H4 (cell line): ENCODE measurements around the gene GCSH. TPM values are rescaled to one million over a fixed set of nuclear protein-coding genes. Genes with fewer than 3 reads are reported as not detected.
A peak's percentile ranks its signal among the peaks of the same experiment; 100 is the strongest.

ENCODE experiments used
- DNase-seq: peaks from one replicate; pipeline ENCODE4 v3.0.0-alpha.2; 2015; ENCODE audit warnings: low spot score
- total RNA-seq: library from RNA; depleted of rRNA; stranded (reverse); fragments of >200 nt; shearing (Covaris generic); gene quantifications from 2 replicates; pipeline ENCODE4 v1.2.3, GENCODE V29; 2014; rRNA removed

The GCSH gene
- total RNA-seq, 1 experiment from 2014 or later, result 50.2 TPM

DNA sequence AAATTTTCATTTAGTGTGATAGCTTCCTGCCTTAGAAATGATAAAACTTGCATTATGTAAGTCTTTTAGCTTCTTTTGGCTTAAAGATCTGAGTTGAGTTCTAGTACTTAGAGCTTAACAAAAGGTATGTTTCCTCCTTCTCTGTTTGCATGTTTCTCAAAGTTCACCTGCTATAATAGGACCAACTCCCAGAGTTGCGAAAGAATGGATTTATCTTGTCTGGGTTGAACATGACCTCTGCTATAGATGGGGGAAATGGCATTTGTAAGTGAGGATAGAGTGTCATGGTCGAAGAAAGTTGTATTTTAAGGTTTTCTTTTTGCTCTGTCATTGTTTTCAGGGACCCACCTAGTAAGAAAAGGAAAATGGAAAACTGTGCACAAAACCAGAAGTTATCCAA lies 53.4 kb downstream of the GCSH start:
- no peak for DNase-seq

DNA sequence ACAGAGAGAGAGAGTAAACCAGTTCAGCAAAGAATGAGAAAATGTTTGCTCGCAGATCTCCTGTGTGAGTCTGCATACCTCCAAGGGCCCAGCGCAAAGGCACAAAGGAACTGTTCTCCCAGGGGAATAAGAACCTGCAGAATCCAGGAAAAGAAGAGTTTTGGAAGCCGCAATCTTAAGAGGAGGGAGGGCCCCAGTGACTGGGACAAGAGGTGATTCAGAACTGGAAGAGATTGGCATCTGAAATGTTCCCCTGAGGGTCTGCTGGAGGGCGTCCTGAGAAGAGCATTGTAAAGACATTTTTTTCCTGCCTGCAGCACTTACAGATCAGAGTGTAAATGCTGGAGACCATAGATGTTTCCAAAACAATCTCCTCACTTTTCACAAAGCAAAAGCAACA lies 54.5 kb downstream of the GCSH start:
- DNase-seq, result no peak

DNA sequence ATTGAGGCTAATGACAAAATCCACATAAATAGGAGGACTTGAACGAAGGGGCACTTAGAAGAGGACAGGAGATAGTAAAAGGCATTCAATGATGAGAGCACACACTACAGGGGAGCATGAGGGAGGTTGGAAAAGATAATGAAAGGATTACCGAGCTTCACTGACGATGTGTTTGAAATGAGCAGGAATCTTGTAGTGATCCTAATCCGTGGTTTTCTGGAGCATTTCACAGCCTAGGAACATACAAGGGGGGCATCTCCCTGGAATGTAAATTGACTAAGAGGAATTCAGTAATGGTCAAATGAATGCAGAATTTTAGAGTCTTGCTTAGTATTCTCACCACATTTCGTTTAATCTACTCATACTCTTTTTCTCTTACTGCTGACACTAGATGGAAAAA lies 55.4 kb downstream of the GCSH start:
- DNase-seq, result no peak

DNA sequence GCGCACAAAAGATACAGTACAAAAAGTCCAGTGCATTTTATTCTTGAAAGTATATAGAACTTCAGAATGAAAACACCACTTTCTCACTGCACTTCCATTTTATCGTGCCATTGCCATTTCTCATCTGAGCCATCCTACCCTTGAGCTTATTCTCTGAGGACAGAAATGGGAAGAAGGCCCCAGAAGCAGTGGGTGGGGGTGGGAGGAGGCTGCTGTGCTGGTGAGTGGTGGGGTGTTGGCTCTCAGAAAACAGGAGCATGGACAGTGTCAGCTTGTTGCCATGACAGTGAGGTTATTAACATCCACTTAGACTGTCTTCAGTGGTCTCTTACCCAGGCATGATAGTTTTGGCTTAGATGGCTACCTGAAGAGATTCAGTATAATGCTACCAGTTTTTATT lies 56.1 kb downstream of the GCSH start:
- no peak for DNase-seq

DNA sequence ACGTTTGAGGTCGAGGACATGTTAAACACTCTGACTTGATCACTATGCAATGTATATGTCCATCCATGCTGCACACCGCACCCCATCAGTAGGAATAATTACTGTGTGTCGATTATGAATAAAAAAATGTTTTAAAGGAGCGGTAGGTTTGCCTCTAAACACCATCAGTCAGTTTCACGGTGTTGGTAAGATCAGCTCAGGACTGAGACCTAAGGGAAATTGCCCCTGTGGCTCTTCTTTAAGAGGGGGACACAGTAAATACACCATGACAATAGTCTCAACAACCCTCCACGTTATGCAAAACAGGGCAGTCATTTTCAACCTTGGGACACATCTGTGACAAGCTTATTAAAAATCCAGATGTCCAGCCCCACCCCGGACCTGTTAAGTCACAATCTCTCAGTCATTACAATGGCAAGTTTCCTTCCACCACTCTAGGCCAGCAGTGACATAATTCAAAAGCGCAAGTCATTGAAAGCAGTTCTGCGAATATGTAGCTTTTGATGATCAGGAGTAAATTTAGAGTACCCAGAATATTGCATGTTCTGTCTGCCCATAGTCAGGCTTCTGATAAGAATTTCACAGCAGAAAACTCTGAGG lies 59.3 kb downstream of the GCSH start:
- DNase-seq, result no peak

DNA sequence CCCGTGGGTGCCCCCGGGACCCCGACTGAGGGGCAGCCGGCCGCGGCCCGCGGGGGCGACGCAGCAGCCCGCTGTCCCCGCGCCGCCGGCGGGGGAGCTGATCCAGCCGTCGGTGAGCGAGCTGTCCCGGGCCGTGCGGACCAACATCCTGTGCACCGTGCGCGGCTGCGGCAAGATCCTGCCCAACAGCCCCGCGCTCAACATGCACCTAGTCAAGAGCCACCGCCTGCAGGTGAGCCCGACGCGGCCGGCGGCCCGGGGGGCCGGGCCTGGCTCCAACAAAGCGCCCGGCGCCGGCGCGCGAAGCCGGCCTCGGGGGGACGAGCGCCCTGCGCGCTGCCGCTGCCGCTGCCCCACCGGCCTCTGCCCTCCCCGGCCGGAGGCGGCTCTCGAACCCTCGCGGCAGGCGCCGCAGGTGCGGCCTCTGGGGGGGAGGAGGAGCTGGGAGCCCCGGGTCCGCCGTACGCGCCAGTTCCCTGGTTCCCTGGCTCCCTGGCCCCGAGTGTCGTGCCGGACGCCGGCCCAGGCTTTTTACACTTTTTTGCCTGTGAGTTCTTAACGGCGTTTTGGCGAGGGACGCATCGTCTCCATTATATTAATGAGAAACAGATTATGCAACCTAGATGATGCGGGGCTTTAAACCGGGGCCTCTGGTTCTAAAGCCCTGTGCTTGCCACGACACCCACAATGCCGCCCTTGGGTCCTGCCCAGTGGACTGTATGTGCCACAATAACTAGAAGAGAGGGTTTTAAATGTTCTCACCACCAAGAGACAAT lies 60.0 kb downstream of the GCSH start:
- no peak for DNase-seq

DNA sequence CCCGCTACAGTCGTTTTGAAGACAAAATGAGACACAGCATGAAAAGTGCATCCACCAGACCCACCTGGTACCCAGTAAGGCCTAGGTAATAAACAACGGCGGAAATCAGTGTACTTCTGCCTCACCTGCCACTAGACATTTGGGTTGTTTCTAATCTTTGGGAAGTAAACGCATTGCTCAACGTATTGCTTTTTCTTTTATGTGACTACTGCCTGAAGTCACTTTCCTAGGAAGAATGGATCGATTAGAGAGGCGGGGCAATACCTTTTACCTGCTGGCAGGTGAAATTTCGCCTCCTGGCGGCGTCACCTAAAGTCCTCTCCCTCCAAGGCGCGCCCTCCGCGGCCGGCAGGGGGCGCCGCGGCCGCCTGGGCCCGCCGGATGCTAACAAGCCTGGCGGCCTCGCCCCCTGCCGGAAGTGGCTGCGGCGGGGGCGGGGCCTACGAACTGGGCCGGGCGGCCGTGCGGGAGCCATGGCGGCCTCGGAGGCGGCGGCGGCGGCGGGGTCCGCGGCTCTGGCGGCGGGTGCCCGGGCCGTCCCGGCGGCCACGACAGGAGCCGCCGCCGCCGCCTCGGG lies 60.7 kb downstream of the GCSH start, which contains the start of gene ATMIN:
TSS of gene ATMIN (plus strand) at position 445 of the 577 bp plus-strand sequence. CDS start at position 474, 29 bp downstream.
- peak; percentile 56 for DNase-seq

Other genes with a start within 250 kb of the GCSH start
- gene CMC2, start 89.5 kb downstream of the GCSH start, total RNA-seq, result 135 and 176 TPM in 2 replicates
- gene CENPN, start 89.2 kb downstream of the GCSH start, total RNA-seq, result 147 and 234 TPM in 2 replicates
- 36.5 and 44.2 TPM in 2 replicates for gene ATMIN, start 60.6 kb downstream of the GCSH start, total RNA-seq
- 0.48 and 0.80 TPM in 2 replicates for gene C16orf46, start 19.2 kb downstream of the GCSH start, total RNA-seq
- gene BCO1, start 142.3 kb upstream of the GCSH start, total RNA-seq, result 0.94 and 1.4 TPM in 2 replicates
- gene GAN, start 218.6 kb upstream of the GCSH start, total RNA-seq, result 4.0 TPM in 2 replicates